ENCODE data around the gene CACNA2D3. TPM values are rescaled to one million over a fixed set of nuclear protein-coding genes. Genes with fewer than 3 reads are reported as not detected.

The CACNA2D3 gene
- polyA plus RNA-seq, 3 donors, result 8.3 to 21.5 (median 10.4) TPM

- no peak overlapping the region for H3K4me2 ChIP-seq (replicated peaks; ENCODE audit: extremely low read depth, low read length, poor library complexity, severe bottlenecking)
- Mint-ChIP-seq H3K36me3 (no peaks in the 10 kb centered on the region), H3K4me1 (no peaks in the 10 kb centered on the region), H3K9me3 (peaks cover 4 to 26% (median 12%) of the 10 kb centered on the region in 7 donors), H3K27me3 (ENCODE audit: low read depth in 3 of 3) (peaks cover 0 to 2% (median 0%) of the 10 kb centered on the region in 3 donors), H3K27ac (no peak overlapping the region), H3K4me3 (no peak overlapping the region)
- H3K9me3 ChIP-seq (replicated peaks in 1 of 2; ENCODE audit: control insufficient read depth in 1 of 2, insufficient read depth in 1 of 2, low read length in 2 of 2), result peaks cover 0 to 3% of the 10 kb centered on the region in 2 donors
- no peak overlapping the region for H3K4me3 ChIP-seq (replicated peaks in 1 of 3; ENCODE audit: low read depth in 2 of 3, low read length in 3 of 3)
- no peak overlapping the region for H3K27ac ChIP-seq (ENCODE audit: low read depth in 1 of 2, low read length in 2 of 2)
- no peak overlapping the region for H3K9ac ChIP-seq (ENCODE audit: insufficient read depth, low read length, poor library complexity, severe bottlenecking)
- no peaks in the 10 kb centered on the region for H3K27me3 ChIP-seq (ENCODE audit: control insufficient read depth in 2 of 2, insufficient read depth in 2 of 2, low read length in 2 of 2)
- H3K4me1 ChIP-seq (ENCODE audit: control insufficient read depth in 1 of 2, insufficient read depth in 2 of 2, low read length in 2 of 2), result no peaks in the 10 kb centered on the region
- 92% methylated on average over 2 of the region's 2 CpGs for WGBS (ENCODE audit: insufficient coverage)
- H4K20me1 ChIP-seq (ENCODE audit: insufficient read depth, low read length), result no peaks in the 10 kb centered on the region
- no peaks in the 10 kb centered on the region for H3K79me2 ChIP-seq (ENCODE audit: insufficient read depth, low read length)
- no peak for DNase-seq
- no peak overlapping the region for H2AFZ ChIP-seq (ENCODE audit: insufficient read depth, low read depth, low read length, poor library complexity, severe bottlenecking)
- no peak for TF ChIP-seq CTCF (IDR thresholded peaks at IDR 0.05)
- H3K36me3 ChIP-seq (replicated peaks in 1 of 2; ENCODE audit: control insufficient read depth in 1 of 2, insufficient read depth in 2 of 2, low read length in 2 of 2), result no peaks in the 10 kb centered on the region
- intact Hi-C loops (cut with micrococcal nuclease), result no loop called here
Observed at GRCh38 chr3:54510506-54510905, 388.2 kb downstream of the CACNA2D3 start.

GRCh38 chr3:54511766-54512365 is 389.5 kb downstream of the CACNA2D3 start:
- no peak overlapping the region for H3K9ac ChIP-seq (ENCODE audit: insufficient read depth, low read length, poor library complexity, severe bottlenecking)
- H3K36me3 Mint-ChIP-seq, result no peaks in the 10 kb centered on the region
- H2AFZ ChIP-seq (ENCODE audit: insufficient read depth, low read depth, low read length, poor library complexity, severe bottlenecking), result no peak overlapping the region
- no peak overlapping the region for H3K4me3 Mint-ChIP-seq
- H3K27ac Mint-ChIP-seq, result no peak overlapping the region
- H3K4me3 ChIP-seq (replicated peaks in 1 of 3; ENCODE audit: low read depth in 2 of 3, low read length in 3 of 3), result no peak overlapping the region
- no peak for TF ChIP-seq CTCF (IDR thresholded peaks at IDR 0.05)
- H3K9me3 Mint-ChIP-seq, result peaks cover 4 to 24% (median 12%) of the 10 kb centered on the region in 7 donors
- no peaks in the 10 kb centered on the region for H3K4me1 Mint-ChIP-seq
- no peak for DNase-seq
- intact Hi-C loops (cut with micrococcal nuclease), result no loop called here
- H3K27me3 ChIP-seq (ENCODE audit: control insufficient read depth in 2 of 2, insufficient read depth in 2 of 2, low read length in 2 of 2), result no peaks in the 10 kb centered on the region
- no peak overlapping the region for H3K27ac ChIP-seq (ENCODE audit: low read depth in 1 of 2, low read length in 2 of 2)
- 67% methylated on average over 1 of the region's 4 CpGs for WGBS (ENCODE audit: insufficient coverage)
- no peak overlapping the region for H3K4me2 ChIP-seq (replicated peaks; ENCODE audit: extremely low read depth, low read length, poor library complexity, severe bottlenecking)
- H3K27me3 Mint-ChIP-seq (ENCODE audit: low read depth in 3 of 3), result peaks cover 0 to 2% (median under 1%) of the 10 kb centered on the region in 3 donors
- H3K36me3 ChIP-seq (replicated peaks in 1 of 2; ENCODE audit: control insufficient read depth in 1 of 2, insufficient read depth in 2 of 2, low read length in 2 of 2), result no peaks in the 10 kb centered on the region
- no peaks in the 10 kb centered on the region for H4K20me1 ChIP-seq (ENCODE audit: insufficient read depth, low read length)
- H3K79me2 ChIP-seq (ENCODE audit: insufficient read depth, low read length), result no peaks in the 10 kb centered on the region
- H3K9me3 ChIP-seq (replicated peaks in 1 of 2; ENCODE audit: control insufficient read depth in 1 of 2, insufficient read depth in 1 of 2, low read length in 2 of 2), result peaks cover 0 to 3% of the 10 kb centered on the region in 2 donors
- no peaks in the 10 kb centered on the region for H3K4me1 ChIP-seq (ENCODE audit: control insufficient read depth in 1 of 2, insufficient read depth in 2 of 2, low read length in 2 of 2)

Measured in CD14-positive monocyte (primary cell).